ENCODE data around the gene RNF115. TPM values are rescaled to one million over a fixed set of nuclear protein-coding genes. Genes with fewer than 3 reads are reported as not detected.

Gene RNF115
- polyA plus RNA-seq, 2 of the 4 experiments (the other 2 are of a cell fraction): 8.5 to 18.8 TPM

DNA sequence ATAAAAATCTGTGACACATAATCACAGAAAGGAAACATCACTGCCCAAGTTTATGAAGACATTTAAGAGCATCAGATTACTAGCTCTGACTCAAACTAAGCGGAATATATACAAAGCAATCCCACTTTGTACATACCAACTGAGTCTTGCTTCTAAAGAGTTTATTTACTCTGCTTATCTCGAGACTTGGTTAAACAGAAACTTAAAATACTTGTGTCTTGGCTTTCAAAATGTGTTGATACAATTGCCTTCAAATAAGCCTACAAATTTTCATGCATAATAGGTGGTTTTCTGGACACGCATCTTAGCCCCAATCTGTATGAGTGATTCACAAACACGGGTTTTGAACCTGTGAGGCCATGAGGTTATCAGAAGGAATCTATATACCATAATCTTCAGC lies 83.6 kb downstream of the RNF115 start:
- ChIA-PET POLR2A (no interaction called here), CTCF (interaction anchor here (0.6 to 3.4 kb wide), 4 partner anchors 11 to 106 kb away, joined by 4 to 9 read pairs (median 4); partner anchors contain the start of gene NUDT17)
- no peaks in the 10 kb centered on the region for H3K9me3 ChIP-seq
- H3K4me1 ChIP-seq: peaks cover 21% of the 10 kb centered on the region; the same call in 2 of the 3 replicates
- H3K4me2 ChIP-seq: peak overlapping the region; percentile 28; the same call in 2 of the 3 replicates
- ATAC-seq (peak; percentile 33 to 76; a peak in 3 of 6 replicates), FAIRE-seq (no peak), DNase-seq (ENCODE audit: low read depth in 1 of 2, low spot score in 1 of 2) (peak in 1 of 2 experiments; percentile 57)
- no peak overlapping the region for H3K27ac ChIP-seq
- 14% methylated on average over 4 of the region's 4 CpGs for WGBS (ENCODE audit: missing lambda C conversion rate)
- H3K4me3 ChIP-seq: no peak overlapping the region
- TF ChIP-seq GATA3 (IDR thresholded peaks at IDR 0.05; ENCODE audit: borderline replicate concordance) (peak; percentile 86), CHD4 (IDR thresholded peaks at IDR 0.05; ENCODE audit: borderline replicate concordance) (no peak), ZFP36 (IDR thresholded peaks at IDR 0.05; ENCODE audit: borderline replicate concordance, partially characterized antibody) (peak; percentile 28), JUNB (IDR thresholded peaks at IDR 0.05) (peak; percentile 50), ZC3H11A (IDR thresholded peaks at IDR 0.05) (no peak), SREBF2 (IDR thresholded peaks at IDR 0.05) (no peak), FOSB (CRISPR knock-in tag; IDR thresholded peaks at IDR 0.05) (no peak), FOSL2 (IDR thresholded peaks at IDR 0.05) (peak; percentile 24; the same call in 1 of the 2 replicates), FOSL2 (CRISPR knock-in tag; IDR thresholded peaks at IDR 0.05) (peak; percentile 71), KDM1A (IDR thresholded peaks at IDR 0.05; ENCODE audit: low read depth) (no peak), POLR2AphosphoS2 (conservative IDR thresholded peaks at IDR 0.05; ENCODE audit: low read length) (no peak)
- TF ChIP-seq, protein P1, sequence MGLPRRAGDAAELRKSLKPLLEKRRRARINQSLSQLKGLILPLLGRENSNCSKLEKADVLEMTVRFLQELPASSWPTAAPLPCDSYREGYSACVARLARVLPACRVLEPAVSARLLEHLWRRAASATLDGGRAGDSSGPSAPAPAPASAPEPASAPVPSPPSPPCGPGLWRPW (IDR thresholded peaks at IDR 0.05): no peak
- TF ChIP-seq, protein P2, sequence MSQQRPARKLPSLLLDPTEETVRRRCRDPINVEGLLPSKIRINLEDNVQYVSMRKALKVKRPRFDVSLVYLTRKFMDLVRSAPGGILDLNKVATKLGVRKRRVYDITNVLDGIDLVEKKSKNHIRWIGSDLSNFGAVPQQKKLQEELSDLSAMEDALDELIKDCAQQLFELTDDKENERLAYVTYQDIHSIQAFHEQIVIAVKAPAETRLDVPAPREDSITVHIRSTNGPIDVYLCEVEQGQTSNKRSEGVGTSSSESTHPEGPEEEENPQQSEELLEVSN (IDR thresholded peaks at IDR 0.05; ENCODE audit: borderline replicate concordance, low read depth): no peak
- TF ChIP-seq, protein P3, sequence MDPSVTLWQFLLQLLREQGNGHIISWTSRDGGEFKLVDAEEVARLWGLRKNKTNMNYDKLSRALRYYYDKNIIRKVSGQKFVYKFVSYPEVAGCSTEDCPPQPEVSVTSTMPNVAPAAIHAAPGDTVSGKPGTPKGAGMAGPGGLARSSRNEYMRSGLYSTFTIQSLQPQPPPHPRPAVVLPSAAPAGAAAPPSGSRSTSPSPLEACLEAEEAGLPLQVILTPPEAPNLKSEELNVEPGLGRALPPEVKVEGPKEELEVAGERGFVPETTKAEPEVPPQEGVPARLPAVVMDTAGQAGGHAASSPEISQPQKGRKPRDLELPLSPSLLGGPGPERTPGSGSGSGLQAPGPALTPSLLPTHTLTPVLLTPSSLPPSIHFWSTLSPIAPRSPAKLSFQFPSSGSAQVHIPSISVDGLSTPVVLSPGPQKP (IDR thresholded peaks at IDR 0.05; ENCODE audit: low read depth, low read length): no peak
- TF ChIP-seq, protein P4, sequence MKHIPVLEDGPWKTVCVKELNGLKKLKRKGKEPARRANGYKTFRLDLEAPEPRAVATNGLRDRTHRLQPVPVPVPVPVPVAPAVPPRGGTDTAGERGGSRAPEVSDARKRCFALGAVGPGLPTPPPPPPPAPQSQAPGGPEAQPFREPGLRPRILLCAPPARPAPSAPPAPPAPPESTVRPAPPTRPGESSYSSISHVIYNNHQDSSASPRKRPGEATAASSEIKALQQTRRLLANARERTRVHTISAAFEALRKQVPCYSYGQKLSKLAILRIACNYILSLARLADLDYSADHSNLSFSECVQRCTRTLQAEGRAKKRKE (CRISPR knock-in tag; IDR thresholded peaks at IDR 0.05; ENCODE audit: low read depth): no peak
- TF ChIP-seq, protein P5, sequence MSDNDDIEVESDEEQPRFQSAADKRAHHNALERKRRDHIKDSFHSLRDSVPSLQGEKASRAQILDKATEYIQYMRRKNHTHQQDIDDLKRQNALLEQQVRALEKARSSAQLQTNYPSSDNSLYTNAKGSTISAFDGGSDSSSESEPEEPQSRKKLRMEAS (IDR thresholded peaks at IDR 0.05): no peak

DNA sequence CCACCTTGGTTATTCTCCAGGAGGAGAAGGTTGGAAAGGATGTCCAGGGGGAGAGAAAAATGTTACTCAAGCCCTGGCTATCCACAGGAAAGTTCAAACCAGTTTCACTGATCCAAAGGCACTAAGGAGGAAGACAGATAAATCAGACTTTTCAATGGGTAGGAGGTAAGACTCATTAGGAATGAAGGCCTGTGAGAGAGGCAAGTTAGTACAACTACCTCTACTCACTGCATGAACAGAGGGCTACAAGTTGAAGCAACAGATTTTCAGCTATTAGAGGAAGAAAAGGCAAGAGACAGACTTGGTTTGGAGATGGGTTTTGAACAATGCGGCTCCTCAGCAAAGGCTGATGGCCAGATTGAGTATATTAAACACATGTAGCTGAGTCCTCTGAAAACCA lies 87.7 kb downstream of the RNF115 start:
- FAIRE-seq (no peak), DNase-seq (ENCODE audit: low read depth in 1 of 2, low spot score in 1 of 2) (no peak), ATAC-seq (no peak)
- Histone ChIP-seq H3K4me2 (no peak overlapping the region), H3K9me3 (no peaks in the 10 kb centered on the region), H3K27ac (no peak overlapping the region), H3K4me1 (peaks cover 21% of the 10 kb centered on the region; the same call in 2 of the 3 replicates), H3K4me3 (no peak overlapping the region)
- CTCF ChIA-PET: interaction anchor here (0.8 kb wide), 1 partner anchor 16 kb away, joined by 3 read pairs; no protein-coding TSS in a partner anchor
- POLR2A ChIA-PET: no interaction called here
- TF ChIP-seq, protein P6, sequence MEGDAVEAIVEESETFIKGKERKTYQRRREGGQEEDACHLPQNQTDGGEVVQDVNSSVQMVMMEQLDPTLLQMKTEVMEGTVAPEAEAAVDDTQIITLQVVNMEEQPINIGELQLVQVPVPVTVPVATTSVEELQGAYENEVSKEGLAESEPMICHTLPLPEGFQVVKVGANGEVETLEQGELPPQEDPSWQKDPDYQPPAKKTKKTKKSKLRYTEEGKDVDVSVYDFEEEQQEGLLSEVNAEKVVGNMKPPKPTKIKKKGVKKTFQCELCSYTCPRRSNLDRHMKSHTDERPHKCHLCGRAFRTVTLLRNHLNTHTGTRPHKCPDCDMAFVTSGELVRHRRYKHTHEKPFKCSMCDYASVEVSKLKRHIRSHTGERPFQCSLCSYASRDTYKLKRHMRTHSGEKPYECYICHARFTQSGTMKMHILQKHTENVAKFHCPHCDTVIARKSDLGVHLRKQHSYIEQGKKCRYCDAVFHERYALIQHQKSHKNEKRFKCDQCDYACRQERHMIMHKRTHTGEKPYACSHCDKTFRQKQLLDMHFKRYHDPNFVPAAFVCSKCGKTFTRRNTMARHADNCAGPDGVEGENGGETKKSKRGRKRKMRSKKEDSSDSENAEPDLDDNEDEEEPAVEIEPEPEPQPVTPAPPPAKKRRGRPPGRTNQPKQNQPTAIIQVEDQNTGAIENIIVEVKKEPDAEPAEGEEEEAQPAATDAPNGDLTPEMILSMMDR (IDR thresholded peaks at IDR 0.05): no peak
- TF ChIP-seq PHF8 (IDR thresholded peaks at IDR 0.05; ENCODE audit: borderline replicate concordance, low read depth): no peak
- TF ChIP-seq, protein P5 (IDR thresholded peaks at IDR 0.05): no peak
- TF ChIP-seq NR3C1 (IDR thresholded peaks at IDR 0.05): no peak
- 100% methylated on average over 1 of the region's 1 CpG for WGBS (ENCODE audit: missing lambda C conversion rate)

All from A549 (cell line).